IMR-90 (cell line): Measurements from ENCODE around the gene NADK. TPM values are rescaled to one million over a fixed set of nuclear protein-coding genes. Genes with fewer than 3 reads are reported as not detected.

Experiments
- ATAC-seq: fragments of 200-7000 bp; cut with Tn5 transposase; 2 replicates; pipeline ENCODE4 v1.9.1; 2020; ENCODE audit warnings: low read depth, mild to moderate bottlenecking, moderate library complexity
- BruUV-seq: library from RNA; stranded (reverse); fragments of 400-500 nt; replicated peaks from 2 replicates; lab custom pipeline; 2021; lab: Mats Ljungman, UMichigan
- CTCF ChIA-PET: fragments of 300-600 bp; formaldehyde crosslinking; extraction: SDS; loops from one replicate; lab custom pipeline; 2021; ENCODE audit warnings: antibody characterized with exemption; lab: Yijun Ruan, JAX
- POLR2A ChIA-PET: fragments of 300-600 bp; sonication (Branson Sonifier 250); formaldehyde crosslinking; loops from one replicate; lab custom pipeline; 2022; ENCODE audit warnings: antibody characterized with exemption; ENCODE audit not compliant: unreplicated experiment; lab: Charles Lee
- DNase-seq: peaks from one replicate; pipeline ENCODE4 v3.0.0; 2013
- H2AFZ ChIP-seq: replicated peaks from 2 replicates; pipeline ENCODE3; 2013; ENCODE audit warnings: low read length, mild to moderate bottlenecking; ENCODE audit not compliant: poor library complexity
- H2AK5ac ChIP-seq: 2 replicates; pipeline ENCODE4 v1.6.1; 2013; ENCODE audit warnings: low read depth, low read length, inconsistent platforms
- H2AK9ac ChIP-seq: replicated peaks from 2 replicates; pipeline ENCODE3; 2013; ENCODE audit warnings: mild to moderate bottlenecking, low read depth, low read length, moderate library complexity; ENCODE audit not compliant: poor library complexity
- H2BK120ac ChIP-seq: 2 replicates; pipeline ENCODE4 v1.6.1; 2013; ENCODE audit warnings: low read depth, low read length, inconsistent platforms
- H2BK15ac ChIP-seq: 3 replicates; pipeline ENCODE4 v1.6.1; 2013; ENCODE audit warnings: low read depth, low read length, inconsistent platforms
- H2BK20ac ChIP-seq: 2 replicates; pipeline ENCODE4 v1.6.1; 2013; ENCODE audit warnings: low read depth, mild to moderate bottlenecking, inconsistent platforms, low read length, moderate library complexity
- H2BK5ac ChIP-seq: 2 replicates; pipeline ENCODE4 v1.6.1; 2013; ENCODE audit warnings: mild to moderate bottlenecking, low read depth, low read length, inconsistent platforms; ENCODE audit not compliant: poor library complexity, severe bottlenecking
- H3K14ac ChIP-seq: replicated peaks from 2 replicates; pipeline ENCODE4 v1.6.1; 2013; ENCODE audit warnings: low read depth, low read length, inconsistent platforms
- H3K18ac ChIP-seq: 2 replicates; pipeline ENCODE4 v1.6.1; 2013; ENCODE audit warnings: low read depth, low read length, control low read depth
- H3K23ac ChIP-seq: 2 replicates; pipeline ENCODE4 v1.6.1; 2013; ENCODE audit warnings: low read depth, low read length, inconsistent platforms
- H3K27ac ChIP-seq: 2 replicates; pipeline ENCODE4 v1.5.1; 2013; ENCODE audit warnings: mild to moderate bottlenecking, control low read depth, low read length; ENCODE audit not compliant: insufficient read depth
- H3K27me3 ChIP-seq: 2 replicates; pipeline ENCODE4 v1.6.1; 2013; ENCODE audit warnings: low read length; ENCODE audit not compliant: control insufficient read depth, insufficient read depth
- H3K36me3 ChIP-seq: 2 replicates; pipeline ENCODE4 v1.6.1; 2013; ENCODE audit warnings: low read length, mixed read lengths; ENCODE audit not compliant: control insufficient read depth, insufficient read depth
- H3K4ac ChIP-seq: 2 replicates; pipeline ENCODE4 v1.6.1; 2013; ENCODE audit warnings: low read depth, low read length, inconsistent platforms
- H3K4me1 ChIP-seq: 2 replicates; pipeline ENCODE4 v1.6.1; 2013; ENCODE audit warnings: low read length, mixed read lengths; ENCODE audit not compliant: control insufficient read depth, insufficient read depth
- H3K4me2 ChIP-seq: 2 replicates; pipeline ENCODE4 v1.6.1; 2013; ENCODE audit warnings: low read depth, mild to moderate bottlenecking, control low read depth, low read length, moderate library complexity
- H3K4me3 ChIP-seq: 2 replicates; pipeline ENCODE4 v1.5.1; 2013; ENCODE audit warnings: low read depth, mild to moderate bottlenecking, control low read depth, low read length, moderate library complexity; ENCODE audit not compliant: insufficient read depth
- H3K56ac ChIP-seq: 2 replicates; pipeline ENCODE4 v1.6.1; 2013; ENCODE audit warnings: low read length, inconsistent platforms; ENCODE audit not compliant: insufficient read depth; ENCODE audit errors: extremely low read depth
- H3K79me1 ChIP-seq, 2 experiments: 2 replicates each; pipeline ENCODE4 v1.6.1; 2013; ENCODE audit warnings: low read length in 2 of 2, inconsistent platforms in 1 of 2, low read depth in 1 of 2
- H3K9ac ChIP-seq: 2 replicates; pipeline ENCODE4 v1.6.1; 2013; ENCODE audit warnings: low read depth, low read length, control low read depth
- H3K9me1 ChIP-seq: 2 replicates; pipeline ENCODE4 v1.6.1; 2013; ENCODE audit warnings: low read length, inconsistent platforms; ENCODE audit not compliant: insufficient read depth
- H3K9me3 ChIP-seq: 2 replicates; pipeline ENCODE4 v1.6.1; 2013; ENCODE audit warnings: low read length; ENCODE audit not compliant: control insufficient read depth, insufficient read depth
- H4K20me1 ChIP-seq: 2 replicates; pipeline ENCODE4 v1.6.1; 2013; ENCODE audit warnings: low read length, inconsistent platforms; ENCODE audit not compliant: insufficient read depth
- H4K5ac ChIP-seq: 2 replicates; pipeline ENCODE4 v1.6.1; 2013; ENCODE audit warnings: mild to moderate bottlenecking, low read depth, low read length, control low read depth
- H4K8ac ChIP-seq, 2 experiments: 2 replicates each; pipeline ENCODE4 v1.6.1; 2013; ENCODE audit warnings: low read depth in 2 of 2, low read length in 2 of 2, control low read depth in 1 of 2, inconsistent platforms in 1 of 2
- H4K91ac ChIP-seq: 2 replicates; pipeline ENCODE4 v1.6.1; 2013; ENCODE audit warnings: low read depth, low read length, inconsistent platforms; ENCODE audit not compliant: insufficient read depth
- BHLHE40 ChIP-seq: fragments of 150-350 bp; IDR thresholded peaks from 2 replicates; pipeline ENCODE4 v1.6.1; 2016; ENCODE audit warnings: mild to moderate bottlenecking, low read depth, low read length
- CEBPB ChIP-seq: IDR thresholded peaks from 2 replicates; pipeline ENCODE4 v1.6.1; 2012; ENCODE audit warnings: low read depth, low read length, improper control_type of control experiment
- CHD1 ChIP-seq: IDR thresholded peaks from 2 replicates; pipeline ENCODE4 v1.6.1; 2012; ENCODE audit warnings: low read depth, low read length, improper control_type of control experiment
- MAFK ChIP-seq: IDR thresholded peaks from 2 replicates; pipeline ENCODE4 v1.6.1; 2012; ENCODE audit warnings: low read depth, low read length, improper control_type of control experiment
- MAZ ChIP-seq: IDR thresholded peaks from 2 replicates; pipeline ENCODE4 v1.6.1; 2012; ENCODE audit warnings: low read depth, mild to moderate bottlenecking, low read length, improper control_type of control experiment, moderate library complexity, borderline replicate concordance
- NFE2L2 ChIP-seq: fragments of 150-350 bp; IDR thresholded peaks from 2 replicates; pipeline ENCODE4 v1.6.1; 2016; ENCODE audit warnings: low read depth, mild to moderate bottlenecking, low read length
- POLR2A ChIP-seq: IDR thresholded peaks from 2 replicates; pipeline ENCODE4 v1.6.1; 2012; ENCODE audit warnings: mild to moderate bottlenecking, low read depth, low read length
- RAD21 ChIP-seq: IDR thresholded peaks from 2 replicates; pipeline ENCODE4 v1.6.1; 2012; ENCODE audit warnings: low read length, improper control_type of control experiment
- SMC3 ChIP-seq: fragments of 150-350 bp; IDR thresholded peaks from 2 replicates; pipeline ENCODE4 v1.6.1; 2016; ENCODE audit warnings: low read depth, mild to moderate bottlenecking, antibody characterized with exemption, low read length, moderate library complexity
- WGBS, 2 experiments: methylation state at CpG; one replicate each; pipeline versions ENCODE4 v1.1.5 to v1.1.7; 2013; ENCODE audit warnings: missing lambda C conversion rate in 2 of 2; ENCODE audit not compliant: insufficient read length in 1 of 2; ENCODE audit errors: extremely low coverage in 2 of 2; 5-methylcytosine and 5-hydroxymethylcytosine counted together
- dilution Hi-C: fragments of 300-500 bp; cut with HindIII; formaldehyde crosslinking; loops from one replicate; pipeline ENCODE4 v1.14.3; 2018; ENCODE audit warnings: low sequenced_read_pairs; ENCODE audit not compliant: unreplicated experiment
- in situ Hi-C: fragments of 300-500 bp; cut with MboI; formaldehyde crosslinking; loops from 3 replicates; pipeline ENCODE4 v1.14.3; 2019; ENCODE audit warnings: low sequenced_read_pairs, inconsistent platforms, mixed read lengths
- intact Hi-C: fragments of 100-400 bp; cut with micrococcal nuclease; formaldehyde crosslinking; loops from 2 replicates; pipeline ENCODE4 v1.10.0; 2022
- polyA plus RNA-seq, 3 experiments: library from polyadenylated mRNA; depleted of rRNA; stranded (reverse); fragments of >200 nt; gene quantifications; 2 replicates each; pipeline ENCODE4 v1.2.3, GENCODE V29; 2012; ENCODE audit warnings: low replicate concordance in 1 of 3
- total RNA-seq: library from RNA; depleted of rRNA; stranded (reverse); fragments of >200 nt; gene quantifications from 2 replicates; pipeline ENCODE4 v1.2.3, GENCODE V29; 2012
- TF ChIP-seq, protein P1 (sequence below): fragments of 150-350 bp; IDR thresholded peaks from 2 replicates; pipeline ENCODE4 v1.6.1; 2016; ENCODE audit warnings: low read depth, mild to moderate bottlenecking, low read length, moderate library complexity, borderline replicate concordance
- TF ChIP-seq, protein P2 (sequence below): fragments of 150-350 bp; IDR thresholded peaks from 2 replicates; pipeline ENCODE4 v1.6.1; 2017; ENCODE audit warnings: mild to moderate bottlenecking, antibody characterized with exemption, low read length, low read depth

NADK gene
- total and polyA plus RNA-seq, 2 of the 4 experiments (the other 2 are of a cell fraction): 12.5 to 56.1 TPM

GRCh38 chr1:1797731-1798341, 19.6 kb upstream of the NADK start:
- H3K4ac ChIP-seq: no peak overlapping the region
- H2BK120ac ChIP-seq: no peak overlapping the region
- no TSS peak for BruUV-seq
- H3K14ac ChIP-seq: no peak overlapping the region
- no peak for ATAC-seq
- no peak overlapping the region for H3K4me2 ChIP-seq
- dilution Hi-C loops (no loop called here), in situ Hi-C loops (loop anchor here (10.0 kb wide), 1 partner anchor 87 kb away; no protein-coding TSS in a partner anchor), intact Hi-C loops (no loop called here)
- H3K9me3 ChIP-seq: no peaks in the 10 kb centered on the region
- H3K4me1 ChIP-seq: no peaks in the 10 kb centered on the region
- H2AK9ac ChIP-seq: no peak overlapping the region
- H3K27me3 ChIP-seq: no peaks in the 10 kb centered on the region
- no peak overlapping the region for H2BK20ac ChIP-seq
- peaks cover 82% of the 10 kb centered on the region for H4K20me1 ChIP-seq
- no peak overlapping the region for H2AFZ ChIP-seq
- H3K4me3 ChIP-seq: no peak overlapping the region
- no peak overlapping the region for H4K91ac ChIP-seq
- peaks cover 69% of the 10 kb centered on the region for H3K36me3 ChIP-seq
- H4K8ac ChIP-seq: no peak overlapping the region
- ChIA-PET POLR2A (no interaction called here), CTCF (no interaction called here)
- WGBS, 2 experiments: 98% methylated on average over 10 of the region's 11 CpGs; no CpG with 5 or more reads in 1 of the 2 experiments
- no peak overlapping the region for H3K18ac ChIP-seq
- no peak overlapping the region for H3K9ac ChIP-seq
- H2AK5ac ChIP-seq: no peak overlapping the region
- H2BK15ac ChIP-seq: no peak overlapping the region
- TF ChIP-seq SMC3: no peak
- no peak for TF ChIP-seq CEBPB
- no peak for TF ChIP-seq NFE2L2
- TF ChIP-seq MAFK: no peak
- TF ChIP-seq, protein P1, sequence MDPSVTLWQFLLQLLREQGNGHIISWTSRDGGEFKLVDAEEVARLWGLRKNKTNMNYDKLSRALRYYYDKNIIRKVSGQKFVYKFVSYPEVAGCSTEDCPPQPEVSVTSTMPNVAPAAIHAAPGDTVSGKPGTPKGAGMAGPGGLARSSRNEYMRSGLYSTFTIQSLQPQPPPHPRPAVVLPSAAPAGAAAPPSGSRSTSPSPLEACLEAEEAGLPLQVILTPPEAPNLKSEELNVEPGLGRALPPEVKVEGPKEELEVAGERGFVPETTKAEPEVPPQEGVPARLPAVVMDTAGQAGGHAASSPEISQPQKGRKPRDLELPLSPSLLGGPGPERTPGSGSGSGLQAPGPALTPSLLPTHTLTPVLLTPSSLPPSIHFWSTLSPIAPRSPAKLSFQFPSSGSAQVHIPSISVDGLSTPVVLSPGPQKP: no peak
- TF ChIP-seq RAD21: no peak
- TF ChIP-seq BHLHE40: no peak
- TF ChIP-seq POLR2A: no peak
- no peak for TF ChIP-seq CHD1
- TF ChIP-seq, protein P2, sequence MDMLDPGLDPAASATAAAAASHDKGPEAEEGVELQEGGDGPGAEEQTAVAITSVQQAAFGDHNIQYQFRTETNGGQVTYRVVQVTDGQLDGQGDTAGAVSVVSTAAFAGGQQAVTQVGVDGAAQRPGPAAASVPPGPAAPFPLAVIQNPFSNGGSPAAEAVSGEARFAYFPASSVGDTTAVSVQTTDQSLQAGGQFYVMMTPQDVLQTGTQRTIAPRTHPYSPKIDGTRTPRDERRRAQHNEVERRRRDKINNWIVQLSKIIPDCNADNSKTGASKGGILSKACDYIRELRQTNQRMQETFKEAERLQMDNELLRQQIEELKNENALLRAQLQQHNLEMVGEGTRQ: no peak
- no peak for TF ChIP-seq MAZ
- H4K5ac ChIP-seq: no peak overlapping the region
- no peaks in the 10 kb centered on the region; the same call in 1 of the 2 replicates for H3K9me1 ChIP-seq
- H3K23ac ChIP-seq: no peak overlapping the region
- no peak overlapping the region for H3K56ac ChIP-seq
- no peak for DNase-seq
- no peak overlapping the region for H2BK5ac ChIP-seq
- H3K79me1 ChIP-seq: peaks cover 57 to 83% of the 10 kb centered on the region in 2 experiments
- no peak overlapping the region for H3K27ac ChIP-seq
